Measurements from ENCODE around the gene PRKAG2.

The PRKAG2 gene

GRCh38 chr7:151869109-151869428, 7.8 kb downstream of the PRKAG2 start:
- Histone ChIP-seq H4K20me1 (ENCODE audit: insufficient read depth, low read length) (no peaks in the 10 kb centered on the region), H3K27me3 (ENCODE audit: low read depth, low read length) (no peaks in the 10 kb centered on the region), H3K36me3 (replicated peaks; ENCODE audit: low read depth, low read length) (no peaks in the 10 kb centered on the region), H3K4me3 (ENCODE audit: low read length) (no peak overlapping the region), H3K9me3 (ENCODE audit: insufficient read depth, low read length) (no peaks in the 10 kb centered on the region), H3K4me1 (ENCODE audit: low read length) (peaks cover 6% of the 10 kb centered on the region), H3K79me2 (ENCODE audit: low read length) (no peaks in the 10 kb centered on the region), H3K9ac (ENCODE audit: low read length) (no peak overlapping the region), H2AFZ (ENCODE audit: low read depth, low read length) (no peak overlapping the region), H3K4me2 (ENCODE audit: low read length) (no peak overlapping the region), H3K27ac (ENCODE audit: low read length) (no peak overlapping the region)
- TF ChIP-seq EZH2phosphoT487 (IDR thresholded peaks at IDR 0.05; ENCODE audit: low read depth) (no peak), CTCF (IDR thresholded peaks at IDR 0.05; ENCODE audit: low read depth, low read length) (no peak)

GRCh38 chr7:151868396-151869108, 8.4 kb downstream of the PRKAG2 start:
- Histone ChIP-seq H3K4me3 (ENCODE audit: low read length) (no peak overlapping the region), H3K4me1 (ENCODE audit: low read length) (peaks cover 11% of the 10 kb centered on the region), H3K9me3 (ENCODE audit: insufficient read depth, low read length) (no peaks in the 10 kb centered on the region), H3K36me3 (replicated peaks; ENCODE audit: low read depth, low read length) (no peaks in the 10 kb centered on the region), H3K4me2 (ENCODE audit: low read length) (no peak overlapping the region), H3K9ac (ENCODE audit: low read length) (no peak overlapping the region), H3K27me3 (ENCODE audit: low read depth, low read length) (no peaks in the 10 kb centered on the region), H3K79me2 (ENCODE audit: low read length) (no peaks in the 10 kb centered on the region), H2AFZ (ENCODE audit: low read depth, low read length) (no peak overlapping the region), H3K27ac (ENCODE audit: low read length) (no peak overlapping the region), H4K20me1 (ENCODE audit: insufficient read depth, low read length) (no peaks in the 10 kb centered on the region)
- no peak for TF ChIP-seq EZH2phosphoT487 (IDR thresholded peaks at IDR 0.05; ENCODE audit: low read depth)
- TF ChIP-seq CTCF (IDR thresholded peaks at IDR 0.05; ENCODE audit: low read depth, low read length): no peak

GRCh38 chr7:151867912-151868311, 9.0 kb downstream of the PRKAG2 start:
- no peak overlapping the region for H3K27ac ChIP-seq (ENCODE audit: low read length)
- H3K9me3 ChIP-seq (ENCODE audit: insufficient read depth, low read length): no peaks in the 10 kb centered on the region
- H3K27me3 ChIP-seq (ENCODE audit: low read depth, low read length): no peaks in the 10 kb centered on the region
- H3K4me2 ChIP-seq (ENCODE audit: low read length): no peak overlapping the region
- H3K4me1 ChIP-seq (ENCODE audit: low read length): peaks cover 15% of the 10 kb centered on the region
- TF ChIP-seq EZH2phosphoT487 (IDR thresholded peaks at IDR 0.05; ENCODE audit: low read depth): no peak
- TF ChIP-seq CTCF (IDR thresholded peaks at IDR 0.05; ENCODE audit: low read depth, low read length): no peak
- H4K20me1 ChIP-seq (ENCODE audit: insufficient read depth, low read length): no peaks in the 10 kb centered on the region
- H3K9ac ChIP-seq (ENCODE audit: low read length): no peak overlapping the region
- no peaks in the 10 kb centered on the region for H3K36me3 ChIP-seq (replicated peaks; ENCODE audit: low read depth, low read length)
- no peak overlapping the region for H2AFZ ChIP-seq (ENCODE audit: low read depth, low read length)
- no peaks in the 10 kb centered on the region for H3K79me2 ChIP-seq (ENCODE audit: low read length)
- H3K4me3 ChIP-seq (ENCODE audit: low read length): no peak overlapping the region

GRCh38 chr7:151866761-151867655, 9.9 kb downstream of the PRKAG2 start:
- no peak overlapping the region for H2AFZ ChIP-seq (ENCODE audit: low read depth, low read length)
- H3K27me3 ChIP-seq (ENCODE audit: low read depth, low read length): no peaks in the 10 kb centered on the region
- H3K4me3 ChIP-seq (ENCODE audit: low read length): no peak overlapping the region
- no peaks in the 10 kb centered on the region for H3K9me3 ChIP-seq (ENCODE audit: insufficient read depth, low read length)
- no peak overlapping the region for H3K27ac ChIP-seq (ENCODE audit: low read length)
- H3K79me2 ChIP-seq (ENCODE audit: low read length): no peaks in the 10 kb centered on the region
- H3K4me2 ChIP-seq (ENCODE audit: low read length): no peak overlapping the region
- H3K4me1 ChIP-seq (ENCODE audit: low read length): peaks cover 15% of the 10 kb centered on the region
- H4K20me1 ChIP-seq (ENCODE audit: insufficient read depth, low read length): no peaks in the 10 kb centered on the region
- no peak overlapping the region for H3K9ac ChIP-seq (ENCODE audit: low read length)
- no peaks in the 10 kb centered on the region for H3K36me3 ChIP-seq (replicated peaks; ENCODE audit: low read depth, low read length)
- TF ChIP-seq CTCF (IDR thresholded peaks at IDR 0.05; ENCODE audit: low read depth, low read length) (no peak), EZH2phosphoT487 (IDR thresholded peaks at IDR 0.05; ENCODE audit: low read depth) (no peak)
